ENCODE data around the gene HEY2.
"Not testable (repeated sequence)": the region's sequence is repeated elsewhere in the genome, so short reads cannot be mapped to it uniquely, and the experiment has no call there.

HEY2 gene

GRCh38 chr6:125773387-125774341, 24.2 kb downstream of the HEY2 start:
- DNase-seq: no peak

- not testable (repeated sequence) for DNase-seq
Measured at GRCh38 chr6:125776107-125776826, 26.8 kb downstream of the HEY2 start.

- DNase-seq: peak; percentile 21 to 77 (median 62)
Measured at GRCh38 chr6:125779924-125780539, 30.6 kb downstream of the HEY2 start.

GRCh38 chr6:125780540-125781313, 31.3 kb downstream of the HEY2 start:
- peak in 3 of 4 experiments; percentile 13 to 50 (median 23) for DNase-seq

- no peak for DNase-seq
Measured at GRCh38 chr6:125781314-125781868, 32.0 kb downstream of the HEY2 start.

- DNase-seq: no peak
Measured at GRCh38 chr6:125784365-125784764, 34.9 kb downstream of the HEY2 start.

GRCh38 chr6:125787791-125788190, 38.4 kb downstream of the HEY2 start:
- no peak for DNase-seq

GRCh38 chr6:125789167-125789566, 39.7 kb downstream of the HEY2 start:
- no peak for DNase-seq

GRCh38 chr6:125789576-125790357, 40.3 kb downstream of the HEY2 start:
- DNase-seq: peak in 2 of 4 experiments; percentile 7 to 15

- DNase-seq: peak; percentile 31 to 74 (median 52)
Measured at GRCh38 chr6:125790358-125791150, 41.1 kb downstream of the HEY2 start, which contains the start of gene NCOA7. Gene NCOA7 (plus strand): TSS chr6:125790960. CDS start chr6:125815355, 24,395 bp downstream.

GRCh38 chr6:125791151-125791819, 41.9 kb downstream of the HEY2 start:
- peak in 2 of 4 experiments; percentile 4 to 6 for DNase-seq

- no peak for DNase-seq
Measured at GRCh38 chr6:125791820-125792165, 42.4 kb downstream of the HEY2 start.

- DNase-seq: no peak
Measured at GRCh38 chr6:125792172-125792571, 42.7 kb downstream of the HEY2 start.

- no peak for DNase-seq
Measured at GRCh38 chr6:125792680-125793079, 43.2 kb downstream of the HEY2 start.

GRCh38 chr6:125793280-125793679, 43.8 kb downstream of the HEY2 start:
- DNase-seq: no peak

- DNase-seq: no peak
Measured at GRCh38 chr6:125793863-125794262, 44.4 kb downstream of the HEY2 start.

GRCh38 chr6:125794342-125795137, 45.1 kb downstream of the HEY2 start:
- DNase-seq: no peak

GRCh38 chr6:125795301-125795700, 45.9 kb downstream of the HEY2 start:
- DNase-seq: no peak
